Hepatocyte (in vitro differentiated cells): ENCODE results near the gene TNFRSF12A. TPM values are rescaled to one million over a fixed set of nuclear protein-coding genes. Genes with fewer than 3 reads are reported as not detected.
A peak's percentile ranks its signal among the peaks of the same experiment; 100 is the strongest.

Experiments used
- DNase-seq: peaks from one replicate; pipeline ENCODE4 v3.0.0-alpha.2; 2016; ENCODE audit warnings: low spot score
- H2AFZ ChIP-seq: fragments of 200-600 bp; sonication (generic); 2 replicates; pipeline ENCODE4 v1.6.0; 2016; ENCODE audit warnings: antibody characterized with exemption, mild to moderate bottlenecking
- H3K27ac ChIP-seq: fragments of 200-600 bp; sonication (generic); 2 replicates; pipeline ENCODE4 v1.5.1; 2016; ENCODE audit warnings: mild to moderate bottlenecking
- H3K27me3 ChIP-seq: fragments of 200-600 bp; sonication (generic); 2 replicates; pipeline ENCODE4 v1.6.1; 2016
- H3K36me3 ChIP-seq: fragments of 200-600 bp; sonication (generic); replicated peaks from 2 replicates; pipeline ENCODE4 v1.5.1; 2016; ENCODE audit warnings: low read depth; ENCODE audit not compliant: insufficient read depth
- H3K4me1 ChIP-seq: fragments of 200-600 bp; sonication (generic); 2 replicates; pipeline ENCODE4 v1.5.1; 2016; ENCODE audit warnings: mild to moderate bottlenecking, moderate library complexity; ENCODE audit not compliant: insufficient read depth
- H3K4me2 ChIP-seq: fragments of 200-600 bp; sonication (generic); 2 replicates; pipeline ENCODE4 v1.6.0; 2016
- H3K4me3 ChIP-seq: fragments of 200-600 bp; sonication (generic); 2 replicates; pipeline ENCODE4 v1.5.1; 2016; ENCODE audit warnings: mild to moderate bottlenecking
- H3K79me2 ChIP-seq: fragments of 200-600 bp; sonication (generic); 2 replicates; pipeline ENCODE4 v1.6.0; 2017; ENCODE audit warnings: mild to moderate bottlenecking
- H3K9me2 ChIP-seq: fragments of 200-600 bp; sonication (generic); replicated peaks from 2 replicates; pipeline ENCODE4 v1.6.0; 2017; ENCODE audit warnings: mild to moderate bottlenecking; ENCODE audit not compliant: insufficient read depth
- H3K9me3 ChIP-seq: fragments of 200-600 bp; sonication (generic); 2 replicates; pipeline ENCODE4 v1.5.1; 2016; ENCODE audit warnings: low read depth, mild to moderate bottlenecking
- H4K20me1 ChIP-seq: fragments of 200-600 bp; sonication (generic); 2 replicates; pipeline ENCODE4 v1.6.0; 2016; ENCODE audit warnings: mild to moderate bottlenecking; ENCODE audit not compliant: insufficient read depth, poor library complexity, severe bottlenecking
- EZH2 ChIP-seq: fragments of 200-600 bp; sonication (generic); IDR thresholded peaks from 2 replicates; pipeline ENCODE4 v1.6.1; 2016; ENCODE audit warnings: antibody characterized with exemption, mild to moderate bottlenecking, borderline replicate concordance
- EZH2phosphoT487 ChIP-seq: fragments of 200-600 bp; sonication (generic); IDR thresholded peaks from one replicate; pipeline ENCODE4 v1.6.1; 2018; ENCODE audit warnings: antibody characterized with exemption, mild to moderate bottlenecking, low read depth, moderate library complexity; ENCODE audit not compliant: unreplicated experiment, severe bottlenecking
- WGBS: methylation state at CpG from one replicate; pipeline ENCODE4 v1.1.6; 2016; ENCODE audit warnings: low lambda C conversion rate; ENCODE audit errors: missing lambda C conversion rate; 5-methylcytosine and 5-hydroxymethylcytosine counted together
- polyA plus RNA-seq: library from polyadenylated mRNA; unstranded; fragments of >200 nt; fragmentation: Nextera tagmentation; extraction: Ambion mirVana; gene quantifications from 2 replicates; pipeline ENCODE4 v1.2.1, GENCODE V29; 2016
- total RNA-seq: library from RNA; depleted of rRNA; stranded (reverse); fragments of >200 nt; gene quantifications from 2 replicates; pipeline ENCODE4 v1.2.3, GENCODE V29; 2014
- TF ChIP-seq, protein P1 (sequence below): fragments of 200-600 bp; sonication (generic); IDR thresholded peaks from 2 replicates; pipeline ENCODE4 v1.5.1; 2016; ENCODE audit warnings: antibody characterized with exemption, mild to moderate bottlenecking; ENCODE audit not compliant: poor library complexity

TNFRSF12A gene
- total and polyA plus RNA-seq, 2 experiments from 2014 or later, result 127 to 385 TPM

DNA sequence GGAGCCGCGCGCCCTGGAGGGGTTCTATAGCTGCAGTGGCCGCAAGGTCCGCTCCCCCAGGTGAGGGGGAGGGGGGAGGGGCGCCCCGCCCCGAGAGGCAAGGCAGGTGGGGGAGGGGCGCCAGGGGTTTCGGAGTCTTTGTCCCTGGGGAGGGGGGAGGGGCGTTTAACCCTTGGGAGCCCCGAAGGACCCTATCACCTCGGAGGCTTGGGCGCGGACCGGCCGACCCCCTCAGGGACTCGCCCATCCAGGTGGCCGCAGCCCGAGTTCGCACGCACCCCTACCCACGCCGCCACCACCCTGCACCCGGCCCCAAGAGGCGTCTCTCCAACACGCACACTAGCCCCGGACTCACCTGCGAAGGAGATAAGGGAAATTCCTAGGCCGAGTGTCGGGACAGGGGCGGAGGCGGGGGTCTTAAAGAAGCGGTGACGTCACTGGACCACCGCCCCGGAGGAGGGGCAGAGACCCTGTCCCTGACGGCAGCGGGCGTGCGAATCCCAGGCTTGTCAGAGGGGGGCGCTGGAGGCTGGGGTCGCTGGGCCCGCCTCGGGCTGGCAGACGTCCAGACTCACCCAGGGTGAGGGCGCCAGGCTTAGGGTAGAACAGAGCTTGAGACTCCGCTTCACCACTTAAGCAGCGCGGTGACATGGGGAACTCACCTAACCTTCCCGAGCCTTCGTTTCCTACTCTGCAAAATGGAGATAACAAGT, 2.2 kb upstream of the TNFRSF12A start, which contains the start of gene CLDN6:
Gene CLDN6 (minus strand): TSS at position 390 of the 713 bp plus-strand sequence. CDS start 2,162 bp downstream, outside the sequence.
- DNase-seq, result peak; percentile 94
- H3K4me2 ChIP-seq, result peak within 1 kb of the TSS; percentile 78

DNA sequence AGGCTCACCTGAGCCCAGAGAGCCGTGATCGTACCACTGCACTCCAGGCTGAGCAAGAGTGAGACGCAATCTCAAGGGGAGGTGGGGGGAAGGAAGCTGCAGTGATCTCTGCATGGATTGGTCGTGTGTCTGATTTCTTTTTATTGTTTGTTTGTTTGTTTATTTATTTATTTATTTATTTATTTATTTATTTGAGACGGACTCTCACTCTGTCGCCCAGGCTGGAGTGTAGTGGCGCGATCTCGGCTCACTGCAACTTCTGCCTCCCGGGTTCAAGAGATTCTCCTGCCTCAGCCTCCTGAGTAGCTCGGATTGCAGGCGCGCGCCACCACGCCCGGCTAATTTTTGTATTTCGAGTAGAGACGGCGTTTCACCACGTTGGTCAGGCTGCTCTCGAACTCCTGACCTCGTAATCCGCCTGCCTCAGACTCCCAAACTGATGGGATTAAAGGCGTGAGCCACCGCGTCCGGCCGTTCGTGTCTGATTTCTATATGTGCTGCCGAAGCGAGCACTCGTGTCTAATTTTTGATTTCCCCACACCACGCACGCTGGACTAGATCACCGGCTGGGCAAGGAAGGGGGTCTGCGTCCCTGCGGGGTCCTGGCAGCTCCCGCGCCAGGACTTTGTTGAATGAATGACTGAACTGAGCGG, 448 bp upstream of the TNFRSF12A start:
- Histone ChIP-seq H3K4me2 (peak overlapping the region; percentile 99), H3K27ac (peak overlapping the region; percentile 98), H3K27me3 (no peaks in the 10 kb centered on the region), H3K79me2 (peaks cover 36% of the 10 kb centered on the region), H3K9me2 (no peaks in the 10 kb centered on the region), H2AFZ (no peak overlapping the region), H3K4me1 (peaks cover 28% of the 10 kb centered on the region), H4K20me1 (peaks cover 6% of the 10 kb centered on the region), H3K36me3 (no peaks in the 10 kb centered on the region), H3K4me3 (peak overlapping the region; percentile 96), H3K9me3 (no peaks in the 10 kb centered on the region)
- TF ChIP-seq EZH2, result no peak
- no peak for TF ChIP-seq EZH2phosphoT487
- TF ChIP-seq, protein P1, sequence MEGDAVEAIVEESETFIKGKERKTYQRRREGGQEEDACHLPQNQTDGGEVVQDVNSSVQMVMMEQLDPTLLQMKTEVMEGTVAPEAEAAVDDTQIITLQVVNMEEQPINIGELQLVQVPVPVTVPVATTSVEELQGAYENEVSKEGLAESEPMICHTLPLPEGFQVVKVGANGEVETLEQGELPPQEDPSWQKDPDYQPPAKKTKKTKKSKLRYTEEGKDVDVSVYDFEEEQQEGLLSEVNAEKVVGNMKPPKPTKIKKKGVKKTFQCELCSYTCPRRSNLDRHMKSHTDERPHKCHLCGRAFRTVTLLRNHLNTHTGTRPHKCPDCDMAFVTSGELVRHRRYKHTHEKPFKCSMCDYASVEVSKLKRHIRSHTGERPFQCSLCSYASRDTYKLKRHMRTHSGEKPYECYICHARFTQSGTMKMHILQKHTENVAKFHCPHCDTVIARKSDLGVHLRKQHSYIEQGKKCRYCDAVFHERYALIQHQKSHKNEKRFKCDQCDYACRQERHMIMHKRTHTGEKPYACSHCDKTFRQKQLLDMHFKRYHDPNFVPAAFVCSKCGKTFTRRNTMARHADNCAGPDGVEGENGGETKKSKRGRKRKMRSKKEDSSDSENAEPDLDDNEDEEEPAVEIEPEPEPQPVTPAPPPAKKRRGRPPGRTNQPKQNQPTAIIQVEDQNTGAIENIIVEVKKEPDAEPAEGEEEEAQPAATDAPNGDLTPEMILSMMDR, result no peak
- no peak for DNase-seq
- 45% methylated on average over 39 of the region's 40 CpGs for WGBS

More for the DNA sequence above, 2.2 kb upstream of the TNFRSF12A start, which contains the start of gene CLDN6:
- H3K9me2 ChIP-seq, result no peaks in the 10 kb centered on the region
- peaks cover 6% of the 10 kb centered on the region for H4K20me1 ChIP-seq
- WGBS, result 2% methylated on average over 26 of the region's 52 CpGs
- no peak within 1 kb of the TSS for H2AFZ ChIP-seq
- H3K27ac ChIP-seq, result peak within 1 kb of the TSS; percentile 98
- H3K36me3 ChIP-seq, result no peaks in the 10 kb centered on the region
- H3K9me3 ChIP-seq, result no peaks in the 10 kb centered on the region
- peaks cover 7% of the 10 kb centered on the region for H3K27me3 ChIP-seq
- H3K79me2 ChIP-seq, result peaks cover 29% of the 10 kb centered on the region
- peak within 1 kb of the TSS; percentile 42 for H3K4me3 ChIP-seq
- TF ChIP-seq EZH2phosphoT487 (no peak), EZH2 (no peak)
- TF ChIP-seq, protein P1, result peak; percentile 63
- peaks cover 21% of the 10 kb centered on the region for H3K4me1 ChIP-seq

DNA sequence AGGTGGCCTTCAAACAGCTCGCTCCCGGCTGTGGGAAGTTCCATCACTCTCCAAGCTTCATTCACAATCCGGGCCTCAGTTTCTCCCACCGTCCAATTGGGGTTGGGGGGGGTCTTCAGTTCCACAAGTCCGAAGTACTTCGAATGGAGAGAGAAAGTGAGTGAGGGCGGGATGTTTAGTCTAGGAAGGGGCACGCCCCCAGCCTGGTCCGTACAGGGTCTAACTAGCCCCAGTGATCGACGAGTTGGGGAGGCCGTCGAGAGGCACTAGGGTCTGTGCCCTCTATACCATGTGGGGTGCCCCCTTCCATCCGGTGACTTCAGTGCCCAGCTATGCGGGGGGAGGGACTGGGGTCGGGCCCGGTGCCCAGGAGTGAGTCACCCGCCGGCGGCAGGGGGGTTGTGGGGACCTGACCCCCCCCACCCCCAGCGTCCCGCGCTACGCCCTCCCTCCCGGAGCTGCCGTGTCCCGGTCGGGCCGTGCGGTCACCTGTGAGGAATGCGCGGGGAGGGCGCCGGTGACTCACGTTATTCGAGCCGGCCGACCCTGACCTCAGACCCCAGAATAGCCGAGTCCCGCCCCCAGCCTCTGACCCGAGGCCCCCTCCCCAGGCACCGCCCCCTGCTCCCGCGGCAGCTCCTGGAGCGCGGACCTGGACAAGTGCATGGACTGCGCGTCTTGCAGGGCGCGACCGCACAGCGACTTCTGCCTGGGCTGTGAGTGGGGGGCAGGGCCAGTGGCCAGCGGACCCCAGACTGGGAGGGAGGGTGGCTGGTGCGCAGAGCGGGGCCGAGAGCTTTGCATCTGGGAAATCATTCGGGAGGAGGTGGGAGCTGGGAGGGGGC, 658 bp downstream of the TNFRSF12A start:
- no peaks in the 10 kb centered on the region for H3K9me2 ChIP-seq
- peaks cover 9% of the 10 kb centered on the region for H4K20me1 ChIP-seq
- H3K27me3 ChIP-seq, result no peaks in the 10 kb centered on the region
- H3K9me3 ChIP-seq, result no peaks in the 10 kb centered on the region
- no peak overlapping the region for H2AFZ ChIP-seq
- peak; percentile 95 for DNase-seq
- peaks cover 43% of the 10 kb centered on the region for H3K79me2 ChIP-seq
- no peaks in the 10 kb centered on the region for H3K36me3 ChIP-seq
- WGBS, result 3% methylated on average over 28 of the region's 57 CpGs
- no peak for TF ChIP-seq EZH2
- TF ChIP-seq, protein P1, result no peak
- TF ChIP-seq EZH2phosphoT487, result no peak
- H3K4me1 ChIP-seq, result peaks cover 29% of the 10 kb centered on the region
- peak overlapping the region; percentile 99 for H3K4me2 ChIP-seq
- peak overlapping the region; percentile 96 for H3K4me3 ChIP-seq
- peak overlapping the region; percentile 98 for H3K27ac ChIP-seq
